Astrocyte of the cerebellum (primary cell): ENCODE results near the gene UBE3C.

Experiments
- DNase-seq: peaks from one replicate; pipeline ENCODE4 v3.0.0-alpha.2; 2011; ENCODE audit warnings: low read depth
- H3K4me3 ChIP-seq: 2 replicates; pipeline ENCODE4 v1.5.1; 2011; ENCODE audit warnings: mild to moderate bottlenecking, low read depth, low read length, moderate library complexity
- in situ Hi-C: cut with HindIII; loops from 2 replicates; pipeline ENCODE4 v1.10.0; 2017; ENCODE audit warnings: low sequenced_read_pairs
- TF ChIP-seq, protein P1 (sequence below): IDR thresholded peaks from 2 replicates; pipeline ENCODE4 v1.5.1; 2012; ENCODE audit warnings: low read length, low read depth, moderate library complexity, mild to moderate bottlenecking; ENCODE audit errors: missing control alignments

Gene UBE3C

DNA sequence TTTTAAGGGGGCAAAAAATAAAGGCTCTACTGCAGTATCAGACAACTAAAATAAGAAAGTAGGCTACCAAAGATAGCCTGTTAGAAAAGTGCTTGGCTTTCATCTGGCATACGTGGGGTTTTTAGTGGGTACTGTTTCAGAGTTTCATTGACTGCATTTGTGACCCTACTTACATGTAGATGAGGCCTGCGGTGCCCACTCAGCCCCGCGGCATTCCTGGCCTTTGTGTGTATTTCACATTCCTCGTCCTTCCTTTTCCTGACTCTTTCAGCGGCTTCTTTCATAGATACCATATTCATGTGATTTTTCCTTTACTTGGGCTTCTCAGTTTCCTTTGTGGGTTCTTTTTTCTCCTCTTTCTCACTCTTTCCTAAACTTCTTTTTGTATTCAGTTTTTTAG is 50.7 kb downstream of the UBE3C start:
- TF ChIP-seq, protein P1, sequence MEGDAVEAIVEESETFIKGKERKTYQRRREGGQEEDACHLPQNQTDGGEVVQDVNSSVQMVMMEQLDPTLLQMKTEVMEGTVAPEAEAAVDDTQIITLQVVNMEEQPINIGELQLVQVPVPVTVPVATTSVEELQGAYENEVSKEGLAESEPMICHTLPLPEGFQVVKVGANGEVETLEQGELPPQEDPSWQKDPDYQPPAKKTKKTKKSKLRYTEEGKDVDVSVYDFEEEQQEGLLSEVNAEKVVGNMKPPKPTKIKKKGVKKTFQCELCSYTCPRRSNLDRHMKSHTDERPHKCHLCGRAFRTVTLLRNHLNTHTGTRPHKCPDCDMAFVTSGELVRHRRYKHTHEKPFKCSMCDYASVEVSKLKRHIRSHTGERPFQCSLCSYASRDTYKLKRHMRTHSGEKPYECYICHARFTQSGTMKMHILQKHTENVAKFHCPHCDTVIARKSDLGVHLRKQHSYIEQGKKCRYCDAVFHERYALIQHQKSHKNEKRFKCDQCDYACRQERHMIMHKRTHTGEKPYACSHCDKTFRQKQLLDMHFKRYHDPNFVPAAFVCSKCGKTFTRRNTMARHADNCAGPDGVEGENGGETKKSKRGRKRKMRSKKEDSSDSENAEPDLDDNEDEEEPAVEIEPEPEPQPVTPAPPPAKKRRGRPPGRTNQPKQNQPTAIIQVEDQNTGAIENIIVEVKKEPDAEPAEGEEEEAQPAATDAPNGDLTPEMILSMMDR = no peak
- no peak for DNase-seq
- H3K4me3 ChIP-seq = no peak overlapping the region
- in situ Hi-C loops = no loop called here

DNA sequence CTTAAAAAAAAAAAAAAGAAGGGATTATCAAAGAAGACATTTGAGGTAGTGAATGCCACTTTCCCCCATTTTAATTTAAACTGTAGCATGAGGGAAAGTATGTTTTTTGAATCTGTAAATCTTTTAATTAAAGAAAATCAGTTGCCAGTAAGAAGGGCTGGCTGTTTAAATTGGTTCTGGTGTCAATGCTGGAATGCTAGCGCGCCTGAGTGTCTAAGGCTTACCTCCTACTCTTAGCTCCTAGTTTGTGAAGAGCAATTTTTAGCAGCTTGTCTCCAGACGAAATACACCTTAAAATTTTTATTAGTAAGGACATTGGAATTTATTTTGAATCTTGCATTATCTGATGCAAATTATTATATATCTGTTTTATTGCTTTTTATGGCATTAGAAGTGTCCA is 54.1 kb downstream of the UBE3C start:
- in situ Hi-C loops = no loop called here
- no peak overlapping the region for H3K4me3 ChIP-seq
- DNase-seq = no peak
- TF ChIP-seq, protein P1 = no peak

DNA sequence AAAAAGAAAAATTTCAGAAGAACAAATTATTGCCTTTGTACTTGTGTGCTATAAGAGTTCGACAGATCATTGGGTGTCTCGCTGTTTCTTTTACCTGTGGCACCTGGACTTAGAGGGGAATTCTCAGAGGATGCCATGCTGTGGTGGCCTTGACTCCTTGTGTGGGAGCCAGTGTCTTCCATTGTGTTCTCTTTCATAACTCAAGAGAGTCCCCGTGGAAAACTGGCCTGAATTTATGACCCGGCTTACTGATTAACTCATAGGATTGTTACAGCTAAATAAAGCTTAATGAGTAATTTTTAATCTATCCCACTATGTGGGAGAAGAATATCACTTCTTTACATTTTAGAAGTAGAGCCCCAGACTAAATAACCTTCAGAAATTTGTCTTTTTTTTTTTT is 54.5 kb downstream of the UBE3C start:
- in situ Hi-C loops = no loop called here
- DNase-seq = no peak
- TF ChIP-seq, protein P1 = no peak

DNA sequence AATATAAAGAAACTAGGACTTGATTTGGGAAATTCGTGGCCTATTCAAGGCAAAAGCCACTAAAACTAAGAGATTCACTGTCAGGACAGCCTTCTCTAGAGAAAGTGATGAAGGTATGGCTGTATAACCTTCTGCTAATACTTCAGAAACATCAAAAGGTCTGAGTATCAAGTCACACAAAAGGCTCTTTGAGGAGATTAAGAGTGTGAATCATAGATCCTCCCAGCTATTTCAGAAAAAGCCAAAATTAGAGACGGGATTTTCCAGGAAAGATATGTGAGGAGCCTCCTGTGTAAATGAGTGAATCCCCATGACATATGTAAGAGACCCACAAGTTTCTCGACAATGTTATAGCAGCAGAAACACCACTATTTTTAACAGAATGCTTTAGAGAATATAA is 56.2 kb downstream of the UBE3C start:
- H3K4me3 ChIP-seq = no peak overlapping the region
- TF ChIP-seq, protein P1 = no peak
- no peak for DNase-seq
- in situ Hi-C loops = no loop called here

More for the DNA sequence above, 54.5 kb downstream of the UBE3C start:
- no peak overlapping the region for H3K4me3 ChIP-seq

DNA sequence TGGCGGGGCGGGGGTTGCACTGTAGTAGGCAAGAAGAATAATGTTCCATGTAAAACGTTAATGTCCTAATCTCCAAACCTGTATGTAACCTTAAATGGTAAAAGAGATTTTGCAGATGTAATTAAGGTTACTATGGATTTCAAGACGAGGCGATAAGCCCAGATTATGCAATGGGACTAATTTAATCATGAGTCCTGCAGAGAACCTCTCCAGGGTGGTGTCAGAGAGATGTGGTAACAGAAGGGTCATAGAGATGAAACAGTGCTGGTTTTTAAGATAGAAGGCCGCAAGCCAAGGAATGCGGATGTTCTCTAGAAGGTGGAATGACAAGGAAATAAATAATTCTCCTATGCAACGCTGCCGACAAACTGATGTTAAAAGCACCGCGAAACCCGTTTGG is 57.1 kb downstream of the UBE3C start:
- DNase-seq = no peak
- in situ Hi-C loops = no loop called here
- TF ChIP-seq, protein P1 = no peak
- no peak overlapping the region for H3K4me3 ChIP-seq

DNA sequence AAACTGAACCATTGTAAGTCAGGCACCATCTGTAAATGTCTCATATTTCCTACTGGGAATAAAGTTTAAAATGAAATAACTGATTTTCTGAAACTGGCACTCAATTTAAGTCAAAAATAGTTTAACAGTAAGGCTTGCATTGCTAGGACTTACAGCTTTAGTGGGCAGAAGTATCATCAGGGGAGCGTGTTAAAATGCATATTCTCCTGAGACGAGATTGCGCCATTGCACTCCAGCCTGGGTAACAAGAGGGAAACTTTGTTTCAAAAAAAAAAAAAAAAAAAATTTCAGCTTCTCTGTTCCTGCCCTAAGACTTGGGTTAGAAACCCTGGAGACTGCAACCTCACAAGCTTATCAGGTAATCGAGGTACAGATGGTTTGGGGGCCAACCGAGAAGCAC is 65.4 kb downstream of the UBE3C start:
- TF ChIP-seq, protein P1 = no peak
- no peak for DNase-seq
- in situ Hi-C loops = no loop called here
- H3K4me3 ChIP-seq = no peak overlapping the region

DNA sequence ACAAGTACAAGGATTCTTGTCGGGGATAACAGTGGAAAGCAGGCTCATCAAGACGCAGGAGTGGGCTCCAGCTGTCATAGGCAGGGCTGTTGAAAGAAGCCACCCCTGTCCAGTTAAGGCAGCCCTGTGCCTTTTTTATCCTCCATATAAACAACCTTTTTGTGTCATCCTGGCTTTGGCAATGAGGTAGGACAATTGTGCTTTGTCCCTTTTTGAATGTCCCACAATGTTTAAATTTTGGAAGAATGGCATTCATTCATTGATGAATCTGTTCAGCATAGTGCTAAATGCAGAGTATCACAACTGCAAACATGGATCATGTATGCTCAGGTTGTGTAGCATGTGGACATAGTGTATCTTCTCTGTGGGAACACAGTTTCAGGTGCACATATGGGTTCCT is 66.7 kb downstream of the UBE3C start:
- no peak overlapping the region for H3K4me3 ChIP-seq
- TF ChIP-seq, protein P1 = no peak
- in situ Hi-C loops = no loop called here
- no peak for DNase-seq
